Fibroblast of skin of right quadriceps (primary cell): ENCODE data around the gene ETV6.
A peak's percentile ranks its signal among the peaks of the same experiment; 100 is the strongest.

Experiments used
- DNase-seq: peaks from one replicate; pipeline ENCODE4 v3.0.0-alpha.2; 2013

ETV6 gene

GRCh38 chr12:11697670-11698387 is 48.4 kb downstream of the ETV6 start:
- peak; percentile 74 for DNase-seq

GRCh38 chr12:11698729-11699128 is 49.3 kb downstream of the ETV6 start:
- DNase-seq, result no peak

DNA sequence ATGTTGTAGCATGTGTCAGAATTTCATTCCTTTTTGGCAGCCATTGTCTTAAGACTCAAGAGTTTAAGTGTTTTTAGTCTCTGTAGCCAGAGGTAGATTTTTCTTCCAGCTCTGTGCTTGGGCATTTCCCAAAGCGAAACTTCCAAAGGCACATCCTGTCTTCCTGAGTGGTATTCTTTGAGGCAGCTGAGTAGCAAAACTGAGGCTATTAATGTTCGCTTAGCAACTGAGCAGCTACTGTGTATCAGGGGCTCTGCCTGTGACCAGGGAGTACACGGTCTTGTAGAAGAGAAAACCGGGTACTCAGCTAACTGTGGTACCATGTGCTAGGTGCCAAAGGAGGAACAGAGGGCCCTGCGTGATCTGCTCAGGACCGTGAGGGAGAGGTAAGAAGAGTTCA is 52.0 kb downstream of the ETV6 start:
- DNase-seq, result no peak

GRCh38 chr12:11702959-11703358 is 53.5 kb downstream of the ETV6 start:
- no peak for DNase-seq

- no peak for DNase-seq
These were observed 53.9 kb downstream of the ETV6 start for GRCh38 chr12:11703378-11703777.

DNA sequence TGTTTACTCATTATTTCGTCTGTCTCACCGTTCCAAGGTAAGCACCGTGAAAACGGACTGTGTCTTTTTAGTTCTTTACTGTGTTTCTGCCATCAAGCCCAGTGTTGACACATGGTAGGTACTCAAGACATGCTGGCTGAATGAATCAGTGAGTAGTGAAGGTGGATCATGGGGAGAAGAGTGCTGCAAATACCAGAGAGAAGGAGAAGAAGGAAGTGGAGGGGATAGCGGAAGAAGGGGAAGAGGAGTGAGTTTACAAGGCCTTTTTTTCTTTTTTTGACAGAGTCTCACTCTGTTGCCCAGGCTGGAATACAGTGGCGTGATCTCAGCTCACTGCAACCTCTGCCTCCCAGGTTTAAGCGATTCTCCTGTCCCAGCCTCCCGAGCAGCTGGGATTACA is 54.6 kb downstream of the ETV6 start:
- DNase-seq, result no peak

- DNase-seq, result peak; percentile 86
These were observed 55.5 kb downstream of the ETV6 start for GRCh38 chr12:11705010-11705409.

GRCh38 chr12:11706509-11707379 is 57.3 kb downstream of the ETV6 start:
- DNase-seq, result no peak

- no peak for DNase-seq
These were observed 58.1 kb downstream of the ETV6 start for GRCh38 chr12:11707535-11707934.

DNA sequence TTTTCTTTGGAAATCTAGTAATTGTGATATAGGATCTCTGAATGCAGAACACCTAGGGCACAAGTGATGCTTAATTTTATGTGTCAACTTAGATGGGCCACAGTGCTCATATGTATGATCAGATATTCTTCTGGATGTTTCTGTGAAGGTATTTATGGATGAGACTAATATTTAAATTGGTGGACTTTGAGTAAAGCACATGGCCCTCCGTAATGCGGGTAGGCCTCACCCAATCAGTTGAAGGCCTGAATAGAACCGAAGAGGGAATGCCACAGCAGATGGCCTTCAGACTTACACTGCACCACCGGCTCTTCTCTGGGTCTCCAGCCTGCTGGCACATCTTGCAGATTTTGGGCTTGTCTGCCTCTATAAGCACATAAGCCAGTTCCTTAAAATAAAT is 60.0 kb downstream of the ETV6 start:
- DNase-seq, result no peak

- DNase-seq, result no peak
These were observed 61.0 kb downstream of the ETV6 start for GRCh38 chr12:11710431-11710830.

DNA sequence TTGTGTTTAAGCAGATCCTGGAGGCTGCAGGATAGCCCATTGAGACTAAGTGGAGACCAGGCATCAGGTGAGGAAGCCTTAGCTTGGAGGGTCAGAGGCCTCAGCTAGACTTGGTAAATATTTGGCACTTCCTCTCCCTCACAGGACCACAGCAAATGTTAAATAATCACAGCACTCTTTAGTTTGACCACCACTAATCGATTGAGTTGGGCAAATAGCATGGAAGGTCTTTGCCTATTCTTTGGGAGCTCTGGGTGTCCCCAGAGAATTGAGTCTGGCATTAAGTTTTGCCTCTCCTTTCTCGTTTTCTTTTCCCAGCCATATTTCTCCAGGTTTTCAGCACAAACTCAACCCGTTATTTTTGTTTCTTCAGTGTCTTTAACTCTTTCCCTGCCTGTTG is 61.4 kb downstream of the ETV6 start:
- no peak for DNase-seq

- DNase-seq, result peak; percentile 51
These were observed 62.3 kb downstream of the ETV6 start for GRCh38 chr12:11711651-11712327.

DNA sequence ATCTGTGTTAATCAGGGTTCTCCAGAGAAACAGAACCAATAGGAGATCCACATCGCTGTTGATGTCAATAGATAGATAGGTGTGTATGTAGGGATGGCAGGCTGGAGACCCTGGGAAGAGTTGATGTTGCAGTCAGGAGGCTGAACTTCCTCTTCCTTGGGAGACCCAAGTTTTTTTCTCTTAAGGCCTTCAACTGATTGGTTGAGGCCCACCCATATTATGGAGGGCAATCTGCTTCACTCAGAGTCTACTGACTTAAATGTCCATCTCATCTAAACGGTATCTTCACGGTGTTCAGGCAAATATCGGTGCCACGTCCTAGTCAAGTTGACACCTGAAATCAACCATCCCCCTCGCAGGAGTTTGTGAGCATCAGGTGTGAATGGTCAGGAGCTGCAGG is 63.0 kb downstream of the ETV6 start:
- DNase-seq, result no peak

DNA sequence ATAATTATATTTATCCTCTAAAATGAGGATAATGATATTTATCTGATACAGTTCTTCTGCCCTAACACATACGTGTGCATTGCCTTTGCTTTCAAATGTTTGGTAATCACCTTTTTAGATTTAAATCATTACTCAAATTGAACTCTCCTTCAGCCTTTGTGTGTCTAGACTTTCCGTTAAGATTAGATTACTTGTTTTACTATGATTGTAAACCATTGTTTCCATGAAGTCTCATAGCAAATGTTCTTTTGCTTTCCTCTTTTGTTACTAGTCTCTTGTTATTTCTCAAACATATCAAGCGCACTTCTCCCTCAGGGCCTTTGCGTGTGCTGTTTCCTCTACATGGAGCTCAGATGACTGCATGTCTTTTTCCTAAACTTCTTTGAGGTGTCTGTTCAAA is 63.7 kb downstream of the ETV6 start:
- DNase-seq, result no peak

GRCh38 chr12:11714626-11715025 is 65.2 kb downstream of the ETV6 start:
- no peak for DNase-seq

DNA sequence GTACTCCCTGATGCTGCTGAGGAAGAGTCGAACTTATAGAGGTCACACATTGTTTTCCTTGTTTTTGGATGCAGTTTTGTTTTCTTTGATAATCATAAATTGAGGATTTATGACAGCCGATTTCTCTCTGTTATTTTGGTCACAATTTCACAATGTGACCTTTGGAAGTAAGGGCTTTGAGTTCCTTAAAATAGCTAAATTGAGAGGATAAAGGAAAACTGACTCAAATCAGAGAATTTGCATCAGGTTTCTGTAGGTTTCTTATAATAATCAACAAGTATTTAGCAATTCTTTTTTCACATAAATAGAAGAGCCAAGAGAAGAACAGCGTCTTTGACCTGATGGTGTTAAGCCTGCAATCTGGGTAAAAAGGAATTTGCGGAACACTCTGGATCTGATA is 66.1 kb downstream of the ETV6 start:
- no peak for DNase-seq

- peak; percentile 80 for DNase-seq
These were observed 67.5 kb downstream of the ETV6 start for GRCh38 chr12:11716794-11717518.

DNA sequence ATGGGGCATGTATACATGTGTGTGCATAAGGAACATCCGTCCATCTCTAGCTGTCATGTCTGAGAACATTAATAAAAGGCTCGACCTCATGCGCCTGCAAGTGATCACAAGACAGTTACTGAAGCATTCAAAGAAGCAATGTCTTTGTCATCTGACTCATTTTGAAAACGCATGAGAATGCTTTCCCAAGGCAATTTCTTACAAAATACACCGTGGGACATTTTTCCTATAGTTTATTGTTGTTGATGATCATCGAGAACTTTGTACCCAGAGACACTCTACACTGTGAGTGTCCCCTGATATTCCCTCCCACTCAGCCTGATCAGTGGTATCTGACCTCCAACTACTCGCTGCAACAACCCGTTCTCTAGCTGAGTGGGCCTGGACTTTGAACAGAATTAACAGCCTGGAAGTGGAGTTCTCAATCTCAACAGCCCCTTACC is 68.1 kb downstream of the ETV6 start:
- peak; percentile 55 for DNase-seq

- no peak for DNase-seq
These were observed 68.6 kb downstream of the ETV6 start for GRCh38 chr12:11718105-11718504.

DNA sequence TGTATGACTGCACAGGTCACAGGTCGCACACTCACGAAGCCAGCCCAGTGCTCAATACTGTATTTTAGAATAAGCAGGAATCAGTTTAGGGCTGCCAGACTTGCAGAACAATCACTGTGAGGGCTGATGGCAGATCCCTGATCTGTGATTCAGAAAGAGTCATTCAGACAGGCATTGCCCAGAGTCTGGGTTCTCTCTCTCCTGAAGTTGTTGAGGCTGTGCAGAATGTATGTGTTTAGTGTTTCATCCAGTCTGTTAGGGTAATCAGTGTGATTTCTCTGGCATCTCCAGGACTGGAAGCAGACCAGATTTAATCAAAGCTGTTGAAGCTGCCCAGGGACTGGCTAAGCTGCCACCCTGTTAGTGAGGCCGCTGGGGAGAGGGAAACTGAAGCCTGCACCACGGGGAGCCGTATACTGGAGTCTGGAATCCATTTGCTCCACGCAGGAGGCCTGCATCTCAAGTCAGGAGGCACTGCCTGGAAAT is 69.3 kb downstream of the ETV6 start:
- peak; percentile 81 for DNase-seq

- DNase-seq, result peak; percentile 97
These were observed 70.2 kb downstream of the ETV6 start for GRCh38 chr12:11719678-11720099.

DNA sequence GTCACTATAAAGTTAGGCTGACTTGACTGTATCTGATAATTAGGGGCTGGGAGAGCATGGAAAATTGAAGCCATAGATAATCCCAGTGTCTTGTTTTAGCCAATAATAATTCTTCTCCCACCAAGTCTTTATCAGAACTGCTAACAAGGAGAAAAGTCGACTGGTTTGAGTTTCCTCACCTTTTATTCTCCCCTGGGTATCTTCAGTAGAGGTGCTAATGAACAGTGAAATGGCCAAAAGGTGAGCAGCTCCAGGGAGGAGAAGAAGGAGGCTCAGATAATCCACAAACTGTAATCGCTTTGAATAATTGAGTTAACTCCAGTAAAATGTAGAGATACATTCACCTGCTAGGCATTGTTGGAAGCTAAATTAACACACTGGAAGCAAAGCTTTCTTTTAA is 72.6 kb downstream of the ETV6 start:
- DNase-seq, result no peak
